DOHH2 (cell line): Measurements from ENCODE around the gene ANXA7.

Experiments used
- H3F3A ChIP-seq: fragments of 200-600 bp; sonication (generic), shearing (Covaris generic); 2 replicates; pipeline ENCODE4 v1.6.0; 2016; ENCODE audit warnings: antibody characterized with exemption, mild to moderate bottlenecking; ENCODE audit not compliant: control insufficient read depth, insufficient read depth
- H3K27ac ChIP-seq: fragments of 200-600 bp; sonication (generic); 2 replicates; pipeline ENCODE4 v1.5.1; 2014; ENCODE audit warnings: low read depth, mild to moderate bottlenecking, low read length, moderate library complexity
- H3K27me3 ChIP-seq: fragments of 200-600 bp; sonication (generic); 2 replicates; pipeline ENCODE4 v1.6.1; 2014; ENCODE audit warnings: mild to moderate bottlenecking, low read length, mixed read lengths; ENCODE audit not compliant: control insufficient read depth
- H3K36me3 ChIP-seq: fragments of 200-600 bp; sonication (generic); 2 replicates; pipeline ENCODE4 v1.6.1; 2014; ENCODE audit warnings: mild to moderate bottlenecking, low read length, moderate library complexity, mixed read lengths; ENCODE audit not compliant: control insufficient read depth
- H3K4me1 ChIP-seq: fragments of 200-600 bp; sonication (generic); 2 replicates; pipeline ENCODE4 v1.6.1; 2014; ENCODE audit warnings: mild to moderate bottlenecking, low read length, mixed read lengths; ENCODE audit not compliant: control insufficient read depth
- H3K4me2 ChIP-seq: fragments of 200-600 bp; sonication (generic); 2 replicates; pipeline ENCODE4 v1.6.0; 2014; ENCODE audit warnings: mild to moderate bottlenecking, low read length, moderate library complexity
- H3K4me3 ChIP-seq: fragments of 200-600 bp; sonication (generic); 2 replicates; pipeline ENCODE4 v1.5.1; 2014; ENCODE audit warnings: mild to moderate bottlenecking, low read length, mixed read lengths
- H3K79me2 ChIP-seq: fragments of 200-600 bp; sonication (generic); 2 replicates; pipeline ENCODE4 v1.6.1; 2014; ENCODE audit warnings: mild to moderate bottlenecking, low read length, mixed read lengths; ENCODE audit not compliant: control insufficient read depth
- H3K9me2 ChIP-seq: fragments of 200-600 bp; sonication (generic); replicated peaks from 2 replicates; pipeline ENCODE4 v1.6.1; 2014; ENCODE audit warnings: mild to moderate bottlenecking, low read length, mixed read lengths; ENCODE audit not compliant: control insufficient read depth
- H3K9me3 ChIP-seq: fragments of 200-600 bp; sonication (generic); 2 replicates; pipeline ENCODE4 v1.6.1; 2014; ENCODE audit warnings: antibody characterized with exemption, low read length, mixed read lengths; ENCODE audit not compliant: control insufficient read depth, insufficient read depth
- H4K20me1 ChIP-seq: fragments of 200-600 bp; sonication (generic); 2 replicates; pipeline ENCODE4 v1.6.0; 2014; ENCODE audit warnings: low read depth, mild to moderate bottlenecking, antibody characterized with exemption, low read length, moderate library complexity; ENCODE audit not compliant: control insufficient read depth, insufficient read depth
- CTCF ChIP-seq: fragments of 200-600 bp; sonication (generic); IDR thresholded peaks from one replicate; pipeline ENCODE4 v1.5.1; 2014; ENCODE audit warnings: antibody characterized with exemption, mild to moderate bottlenecking, low read depth, low read length; ENCODE audit not compliant: poor library complexity, severe bottlenecking
- EZH2phosphoT487 ChIP-seq: fragments of 200-600 bp; sonication (generic); IDR thresholded peaks from 2 replicates; pipeline ENCODE4 v1.6.1; 2017; ENCODE audit warnings: borderline replicate concordance, mild to moderate bottlenecking, antibody characterized with exemption, low read length, moderate library complexity, mixed read lengths

Gene ANXA7

GRCh38 chr10:73439055-73439454 is 25.2 kb upstream of the ANXA7 start:
- H3K36me3 ChIP-seq = peaks cover 26% of the 10 kb centered on the region
- no peaks in the 10 kb centered on the region for H3K27me3 ChIP-seq
- no peaks in the 10 kb centered on the region for H3K79me2 ChIP-seq
- no peak overlapping the region for H3K4me3 ChIP-seq
- no peaks in the 10 kb centered on the region for H4K20me1 ChIP-seq
- H3K4me2 ChIP-seq = no peak overlapping the region
- H3F3A ChIP-seq = no peaks in the 10 kb centered on the region
- no peaks in the 10 kb centered on the region for H3K4me1 ChIP-seq
- H3K9me3 ChIP-seq = no peaks in the 10 kb centered on the region
- no peak for TF ChIP-seq EZH2phosphoT487
- no peak for TF ChIP-seq CTCF
- no peak overlapping the region for H3K27ac ChIP-seq
- H3K9me2 ChIP-seq = no peaks in the 10 kb centered on the region

- no peak for TF ChIP-seq EZH2phosphoT487
- no peak for TF ChIP-seq CTCF
- Histone ChIP-seq H3K9me3 (no peaks in the 10 kb centered on the region), H3F3A (no peaks in the 10 kb centered on the region), H3K27ac (no peak within 1 kb of the TSS), H3K27me3 (no peaks in the 10 kb centered on the region), H3K4me2 (no peak within 1 kb of the TSS), H3K79me2 (no peaks in the 10 kb centered on the region), H3K36me3 (peaks cover 17% of the 10 kb centered on the region), H3K9me2 (no peaks in the 10 kb centered on the region), H3K4me1 (no peaks in the 10 kb centered on the region), H3K4me3 (no peak within 1 kb of the TSS), H4K20me1 (no peaks in the 10 kb centered on the region)
Measured at GRCh38 chr10:73433538-73433867, 19.6 kb upstream of the ANXA7 start, which contains the start of gene MSS51. TSS of gene MSS51 (minus strand) at chr10:73433561. CDS start at chr10:73428284, 5,277 bp downstream.

- H3K79me2 ChIP-seq = no peaks in the 10 kb centered on the region
- H3K4me1 ChIP-seq = no peaks in the 10 kb centered on the region
- H3K4me2 ChIP-seq = no peak overlapping the region
- H4K20me1 ChIP-seq = no peaks in the 10 kb centered on the region
- no peak overlapping the region for H3K4me3 ChIP-seq
- TF ChIP-seq EZH2phosphoT487 (no peak), CTCF (no peak)
- H3K9me3 ChIP-seq = no peaks in the 10 kb centered on the region
- H3K9me2 ChIP-seq = no peaks in the 10 kb centered on the region
- H3K27ac ChIP-seq = no peak overlapping the region
- H3K27me3 ChIP-seq = no peaks in the 10 kb centered on the region
- H3K36me3 ChIP-seq = peaks cover 11% of the 10 kb centered on the region
- H3F3A ChIP-seq = no peaks in the 10 kb centered on the region
Measured at GRCh38 chr10:73432646-73433537, 19.0 kb upstream of the ANXA7 start.
